HL-60/S4 treated with retinoic acid at 250 ng/mL for 4 days and 3 days (cell line): ENCODE results near the gene USH1G.
"Not testable (repeated sequence)": the region's sequence is repeated elsewhere in the genome, so short reads cannot be mapped to it uniquely, and the experiment has no call there.

ENCODE experiments used
- in situ Hi-C: fragments of 300-500 bp; cut with MboI; formaldehyde crosslinking; loops from 2 replicates; pipeline ENCODE4 v1.7.0; 2022; ENCODE audit warnings: low sequenced_read_pairs

The USH1G gene

DNA sequence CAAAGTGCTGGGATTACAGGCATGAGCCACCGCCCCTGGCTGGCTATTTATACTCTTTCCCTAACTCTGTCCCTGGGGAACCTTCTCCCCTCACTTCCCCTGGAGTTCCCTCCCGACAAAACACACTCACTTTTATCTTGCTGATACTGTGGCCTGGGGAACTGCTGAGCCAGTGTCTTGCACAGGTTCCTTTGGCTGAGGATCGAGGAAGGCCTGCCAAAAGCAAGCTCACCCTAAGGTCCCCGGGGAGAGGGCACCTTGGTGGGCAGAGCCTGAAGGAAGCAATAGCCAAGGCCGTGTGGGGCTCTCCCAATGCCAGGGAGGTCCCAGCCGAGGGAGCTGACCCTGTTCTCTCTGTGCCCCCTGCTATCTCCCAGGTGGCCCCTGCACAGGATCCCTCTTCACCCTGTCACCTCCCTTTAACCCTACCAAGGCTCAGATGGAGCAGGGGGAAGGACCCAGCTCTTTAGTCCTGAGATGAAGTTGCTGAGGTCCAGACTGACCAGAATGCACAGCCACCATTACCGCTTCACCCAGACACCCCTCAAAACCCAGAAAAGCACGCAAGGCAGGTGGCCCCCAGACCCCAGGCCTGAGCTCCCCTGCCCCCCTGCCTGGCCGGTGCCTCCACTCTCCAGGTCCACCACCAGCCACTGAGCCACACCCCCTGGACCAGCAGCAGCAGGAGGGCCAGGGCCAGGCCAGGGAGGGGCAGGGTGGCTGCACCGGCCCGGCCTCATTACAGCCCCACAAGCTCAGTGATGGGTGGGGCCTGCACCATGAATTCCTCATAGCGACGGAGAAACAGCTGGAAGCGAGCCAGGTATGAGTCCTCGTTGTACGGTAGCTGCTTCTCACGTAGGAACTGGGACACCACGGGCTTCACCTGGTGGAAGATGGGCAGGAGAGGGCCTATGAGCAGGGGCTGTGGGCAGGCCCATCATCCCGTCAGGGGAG lies 45.2 kb downstream of the USH1G start:
- in situ Hi-C loops, result no loop called here

GRCh38 chr17:74875977-74876593 lies 47.0 kb downstream of the USH1G start:
- in situ Hi-C loops, result no loop called here

DNA sequence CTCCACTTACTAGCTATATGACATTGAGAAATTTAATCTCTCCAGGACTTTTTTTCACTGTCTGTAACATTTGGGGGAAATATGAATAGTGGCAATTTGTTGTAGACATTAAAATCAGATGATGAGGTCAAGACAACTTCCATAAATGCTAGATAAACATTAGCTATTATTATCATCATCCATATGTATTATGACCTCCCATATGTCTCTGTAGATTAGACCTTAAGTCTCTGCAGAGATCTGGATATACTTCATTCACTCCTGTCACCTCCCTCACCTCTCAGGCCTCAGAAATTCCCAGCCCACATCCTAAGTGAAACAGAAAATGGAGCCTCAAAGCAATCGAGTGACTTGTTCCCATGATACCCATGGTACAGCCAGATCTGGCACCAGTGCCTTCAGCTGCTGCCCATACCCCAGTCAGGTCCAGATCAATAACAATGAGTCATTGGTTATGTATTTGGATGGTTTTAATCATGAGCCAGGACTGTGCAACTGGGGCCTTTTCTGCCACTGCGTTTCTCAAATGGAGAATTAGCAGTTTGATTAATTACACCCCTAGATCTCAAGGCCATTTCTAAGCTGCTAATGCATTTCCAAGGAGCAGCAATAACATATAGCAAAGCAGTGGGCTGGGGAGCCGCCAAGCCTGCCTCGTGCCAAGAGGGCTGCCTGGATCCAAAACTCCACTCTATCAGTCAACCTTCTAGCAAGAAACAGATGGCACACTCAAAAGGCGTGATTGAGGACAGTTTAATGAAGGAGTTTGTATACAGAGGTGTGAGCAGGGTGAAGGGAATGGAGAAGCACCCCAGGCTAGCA lies 47.7 kb downstream of the USH1G start:
- in situ Hi-C loops, result no loop called here

GRCh38 chr17:74874615-74875037 lies 48.4 kb downstream of the USH1G start:
- in situ Hi-C loops, result no loop called here

GRCh38 chr17:74873874-74874614 lies 49.0 kb downstream of the USH1G start:
- in situ Hi-C loops, result no loop called here

DNA sequence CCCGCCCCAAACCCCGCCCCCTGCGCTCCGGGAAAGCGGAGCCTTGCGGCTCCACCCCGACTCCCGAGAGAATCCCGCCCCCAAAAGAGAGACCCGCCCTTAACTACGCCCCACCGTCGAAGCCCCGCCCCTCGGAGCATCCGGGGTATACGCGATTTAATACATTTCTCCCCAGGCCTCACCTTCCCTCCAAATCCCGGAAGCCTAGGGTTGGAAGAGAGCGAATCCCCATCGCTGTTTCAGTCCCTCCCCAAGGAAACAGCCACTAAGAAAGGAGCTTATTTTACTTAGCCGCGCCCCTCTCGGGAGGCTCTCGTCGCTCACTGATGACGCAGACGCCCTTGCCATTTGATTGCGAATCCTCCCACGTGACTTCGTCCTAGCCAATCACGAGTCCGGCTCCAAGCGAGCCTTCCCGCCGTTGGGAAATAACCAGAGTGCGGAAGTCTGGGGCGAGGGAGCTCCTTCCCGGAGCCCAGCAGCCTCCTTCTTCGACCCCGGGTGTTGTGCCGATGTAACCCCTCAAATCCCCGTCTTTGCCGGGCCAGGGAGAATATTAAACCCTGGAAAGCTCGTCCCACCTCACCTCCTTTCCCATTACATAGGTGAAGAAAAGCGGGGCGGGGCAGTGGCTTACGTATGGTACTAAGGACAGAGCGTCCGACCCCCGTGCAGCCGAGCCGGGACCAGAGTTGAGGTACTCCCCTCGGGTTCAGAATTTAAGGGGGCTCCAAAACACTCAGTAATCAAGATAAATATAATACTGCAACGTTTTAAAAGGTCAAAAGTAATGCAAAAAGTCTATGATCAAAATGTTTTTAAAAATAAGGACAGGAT lies 49.8 kb downstream of the USH1G start:
- in situ Hi-C loops, result no loop called here

DNA sequence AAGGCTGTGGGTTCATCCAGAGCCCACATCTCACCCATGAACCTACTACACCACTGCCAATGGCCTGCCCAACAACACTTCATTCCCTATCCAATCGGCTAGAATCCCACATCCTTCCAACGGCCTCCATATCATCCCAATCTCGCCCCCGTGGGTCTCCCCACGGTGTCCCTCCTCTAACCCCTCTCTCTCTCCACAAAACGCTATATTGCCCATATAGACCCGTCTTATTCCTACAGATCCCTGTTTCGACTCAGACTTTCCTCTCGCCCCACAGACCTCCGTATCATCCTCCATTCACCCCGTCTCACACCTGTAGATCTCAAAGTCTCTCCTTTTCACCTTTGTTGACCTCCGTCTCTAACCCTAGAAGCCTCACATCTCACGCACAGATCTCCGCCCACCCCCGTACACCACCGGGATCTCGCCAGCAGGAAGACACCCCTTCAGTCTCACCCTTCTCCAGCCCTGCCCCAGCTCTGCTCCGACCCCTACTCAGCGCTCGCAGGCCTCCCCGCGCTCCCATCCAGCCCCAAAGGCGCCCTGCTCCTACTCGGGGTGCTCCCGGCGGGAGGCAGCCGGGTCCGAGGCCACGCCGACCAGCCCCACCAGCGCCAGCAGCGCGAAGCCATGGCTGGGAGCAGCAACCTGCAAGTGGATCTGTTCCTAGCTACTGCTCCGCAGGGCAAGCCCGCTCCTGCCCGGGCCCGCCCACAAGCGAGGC lies 50.6 kb downstream of the USH1G start, which contains the start of gene FDXR:
Gene FDXR, minus strand, starts transcription at position 682 of the 724 bp plus-strand sequence. Its CDS starts 50 bp downstream, at position 632.
- in situ Hi-C loops, result no loop called here

DNA sequence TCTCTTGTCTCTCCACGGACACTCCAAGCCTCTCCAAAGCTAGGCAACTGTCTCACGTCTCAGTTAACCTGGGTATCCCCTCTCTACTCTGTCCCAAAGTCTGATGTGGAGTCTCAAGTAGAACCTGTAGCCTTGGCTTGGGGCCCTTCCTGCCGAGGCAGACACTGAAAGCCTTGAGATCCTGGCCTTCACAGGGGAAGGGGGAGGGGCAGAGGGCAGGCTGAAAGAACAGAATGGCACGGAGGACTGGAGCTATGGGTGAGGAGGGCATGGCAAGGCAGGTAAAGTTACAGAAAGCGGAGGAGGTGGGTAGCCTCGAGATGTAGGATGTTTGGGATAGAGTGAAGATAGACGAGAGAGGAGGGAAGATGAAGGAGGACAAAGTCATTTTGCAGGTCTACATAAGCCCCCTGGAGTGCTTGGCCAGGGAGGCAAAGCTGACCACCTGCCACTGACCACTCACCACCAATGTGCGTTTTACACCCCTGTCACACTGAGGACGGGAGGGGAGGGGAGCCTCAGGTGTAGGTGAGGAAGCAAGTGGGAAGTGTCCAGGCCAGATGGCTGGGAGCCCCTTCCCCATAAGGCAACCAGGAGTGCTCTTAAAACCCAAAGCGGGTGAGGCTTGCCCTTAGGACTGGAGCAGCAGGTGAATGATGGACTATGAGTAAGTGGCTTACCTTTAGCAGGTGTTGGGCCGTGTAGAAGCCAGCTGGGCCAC lies 51.5 kb downstream of the USH1G start:
- in situ Hi-C loops, result no loop called here

DNA sequence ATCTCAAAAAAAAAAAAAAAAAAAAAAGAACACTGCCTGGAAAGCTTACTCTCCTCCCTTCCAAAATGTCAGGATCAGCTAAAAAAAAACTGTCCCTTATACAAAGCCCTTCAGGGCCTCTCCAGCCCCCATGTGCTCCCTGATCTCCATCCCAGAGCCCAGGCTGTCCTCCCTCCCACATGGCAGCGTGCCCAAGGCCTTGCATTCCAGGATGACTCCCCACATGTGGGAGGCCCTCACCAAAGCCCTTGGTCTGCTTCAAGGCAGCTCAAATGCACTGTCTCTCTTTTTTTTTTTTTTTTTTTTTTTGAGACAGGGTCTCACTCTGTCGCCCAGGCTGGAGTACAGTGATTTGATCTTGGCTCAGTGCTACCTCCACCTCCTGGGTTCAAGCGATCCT lies 52.5 kb downstream of the USH1G start:
- in situ Hi-C loops, result no loop called here

DNA sequence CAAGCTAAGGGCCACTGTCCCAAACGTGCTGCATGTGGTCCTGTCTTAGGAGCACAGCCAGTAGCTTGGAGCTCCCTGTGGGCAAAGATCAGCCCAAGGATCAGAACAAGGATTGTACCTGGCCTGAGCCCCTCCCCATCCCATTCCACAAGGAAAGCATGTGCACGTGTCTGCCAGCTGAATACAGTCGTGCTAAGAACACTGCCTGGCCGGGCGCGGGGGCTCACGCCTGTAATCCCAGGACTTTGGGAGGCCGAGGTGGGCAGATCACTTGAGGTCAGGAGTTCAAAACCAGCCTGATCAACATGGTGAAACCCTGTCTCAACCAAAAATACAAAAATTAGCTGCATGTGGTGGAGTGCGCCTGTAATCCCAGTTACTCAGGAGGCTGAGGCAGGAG lies 53.0 kb downstream of the USH1G start:
- in situ Hi-C loops, result not testable (repeated sequence)

GRCh38 chr17:74868908-74869255 lies 54.2 kb downstream of the USH1G start:
- in situ Hi-C loops, result loop anchor here (10.0 kb wide), 1 partner anchor 214 kb away; no protein-coding TSS in a partner anchor

- in situ Hi-C loops, result loop anchor here (10.0 kb wide), 1 partner anchor 214 kb away; no protein-coding TSS in a partner anchor
Observed at GRCh38 chr17:74868251-74868907, 54.7 kb downstream of the USH1G start.

DNA sequence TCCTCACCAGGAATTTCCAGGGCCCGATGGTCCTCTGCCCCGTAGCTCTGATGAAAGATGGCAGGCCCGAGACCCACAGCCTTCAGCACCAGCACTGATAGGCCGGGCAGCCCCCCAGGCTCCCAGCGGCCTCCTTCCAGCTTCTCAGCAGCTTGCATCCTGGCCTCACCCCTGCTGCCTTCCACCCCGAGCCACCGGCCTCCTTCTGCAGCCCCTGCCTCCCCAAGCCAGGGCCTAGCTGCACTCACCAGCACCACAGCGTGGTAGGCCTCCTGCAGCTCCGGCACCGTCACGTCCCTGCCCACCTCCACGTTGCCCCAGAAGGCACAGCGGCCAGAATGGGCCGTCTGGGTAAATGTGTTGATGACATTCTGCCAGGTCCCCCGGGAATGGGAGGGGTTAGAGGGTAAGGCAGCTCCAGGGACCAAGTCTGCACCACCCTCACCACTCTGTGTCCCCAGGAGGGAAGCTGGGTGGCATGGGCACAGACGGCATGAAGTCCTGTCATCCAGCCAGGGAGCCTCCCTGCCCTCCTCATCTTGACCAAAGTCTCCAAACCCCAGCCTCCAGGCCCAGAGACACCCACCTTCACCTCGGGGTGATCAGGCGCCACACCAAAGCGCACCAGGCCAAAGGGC lies 56.7 kb downstream of the USH1G start:
- in situ Hi-C loops, result loop anchor here (10.0 kb wide), 1 partner anchor 212 kb away; no protein-coding TSS in a partner anchor
